Skeletal muscle cell (primary cell): Measurements from ENCODE around the gene TNFAIP8.
"Not testable (repeated sequence)": the region's sequence is repeated elsewhere in the genome, so short reads cannot be mapped to it uniquely, and the experiment has no call there.

ENCODE experiments used
- DNase-seq: peaks from one replicate; pipeline ENCODE4 v3.0.0-alpha.2; 2010; ENCODE audit warnings: low read depth
- H3K4me3 ChIP-seq: 2 replicates; pipeline ENCODE4 v1.5.1; 2011; ENCODE audit warnings: low read depth, mild to moderate bottlenecking, control low read depth, low read length, moderate library complexity

The TNFAIP8 gene

GRCh38 chr5:119439632-119440031 lies 83.8 kb downstream of the TNFAIP8 start:
- H3K4me3 ChIP-seq, DNase-seq: not testable (repeated sequence)

DNA sequence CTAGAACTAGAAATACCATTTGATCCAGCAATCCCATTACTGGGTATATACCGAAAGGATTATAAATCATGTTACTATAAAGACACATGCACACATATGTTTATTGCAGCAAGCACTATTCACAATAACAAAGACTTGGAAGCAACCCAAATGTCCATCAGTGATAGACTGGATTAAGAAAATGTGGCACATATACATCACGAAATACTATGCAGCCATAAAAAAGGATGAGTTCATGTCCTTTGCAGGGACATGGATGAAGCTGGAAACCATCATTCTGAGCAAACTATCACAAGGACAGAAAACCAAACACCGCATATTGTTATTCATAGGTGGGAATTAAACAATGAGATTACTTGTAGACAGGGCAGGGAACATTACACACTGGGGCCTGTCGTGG lies 88.8 kb downstream of the TNFAIP8 start:
- H3K4me3 ChIP-seq, DNase-seq: not testable (repeated sequence)

- no peak for DNase-seq
These were observed 89.7 kb downstream of the TNFAIP8 start for GRCh38 chr5:119445544-119445943.

More at GRCh38 chr5:119445544-119445943, 89.7 kb downstream of the TNFAIP8 start:
- H3K4me3 ChIP-seq, result no peak overlapping the region
